Activated CD4-positive, alpha-beta T cell treated with anti-CD3 and anti-CD28 coated beads for 1 hour (primary cell): ENCODE measurements around the gene MYPOP.
"Not testable (repeated sequence)": the region's sequence is repeated elsewhere in the genome, so short reads cannot be mapped to it uniquely, and the experiment has no call there.

Experiments used
- DNase-seq: peaks from one replicate; pipeline ENCODE4 v3.0.0-alpha.2; 2020

Gene MYPOP

DNA sequence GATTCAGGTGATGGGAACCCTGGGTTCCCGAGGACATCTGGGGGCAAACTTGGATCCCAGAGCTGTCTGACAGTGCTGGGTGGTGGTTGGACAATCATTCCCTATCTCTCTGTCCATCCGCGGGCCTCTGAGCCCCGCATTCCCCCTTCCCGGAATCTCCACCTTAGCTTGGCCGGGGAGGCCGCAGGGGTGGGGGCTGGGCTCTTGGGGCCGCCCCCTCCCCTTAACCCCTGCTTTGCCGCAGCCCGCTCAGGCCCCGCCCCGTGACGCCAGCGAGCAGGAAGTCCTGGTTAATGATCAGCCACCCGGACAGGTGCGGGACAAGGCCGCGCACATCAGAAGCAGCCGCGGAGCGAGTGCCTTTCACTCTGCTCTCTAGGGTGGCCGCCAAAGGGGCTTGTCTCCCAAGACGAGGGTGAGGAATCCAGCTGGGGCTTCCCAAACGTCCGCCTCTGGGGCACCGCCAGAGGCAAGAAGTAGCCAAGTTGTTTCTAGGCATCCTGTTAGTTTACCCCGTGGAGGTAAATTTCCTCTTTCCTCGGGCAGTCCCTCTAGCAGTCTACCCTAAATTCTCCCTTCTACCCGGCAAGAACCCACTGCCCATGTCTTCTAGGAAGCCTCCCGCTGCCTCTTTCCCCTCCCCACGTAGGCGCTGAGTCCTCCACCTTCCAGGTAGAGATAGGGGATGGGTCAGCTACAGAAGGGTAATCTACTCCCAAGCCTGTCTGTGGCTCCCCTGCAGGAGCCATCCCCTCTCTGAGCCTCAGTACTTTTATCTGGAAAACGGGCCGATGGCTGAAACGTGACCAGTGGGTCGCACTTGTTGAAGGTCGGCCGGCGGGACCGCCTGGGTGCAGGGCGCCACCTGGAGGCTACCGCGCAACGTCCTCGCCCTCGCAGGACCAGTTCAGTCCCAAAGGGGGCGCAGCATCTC is 19.5 kb downstream of the MYPOP start:
- peak; percentile 65 for DNase-seq

DNA sequence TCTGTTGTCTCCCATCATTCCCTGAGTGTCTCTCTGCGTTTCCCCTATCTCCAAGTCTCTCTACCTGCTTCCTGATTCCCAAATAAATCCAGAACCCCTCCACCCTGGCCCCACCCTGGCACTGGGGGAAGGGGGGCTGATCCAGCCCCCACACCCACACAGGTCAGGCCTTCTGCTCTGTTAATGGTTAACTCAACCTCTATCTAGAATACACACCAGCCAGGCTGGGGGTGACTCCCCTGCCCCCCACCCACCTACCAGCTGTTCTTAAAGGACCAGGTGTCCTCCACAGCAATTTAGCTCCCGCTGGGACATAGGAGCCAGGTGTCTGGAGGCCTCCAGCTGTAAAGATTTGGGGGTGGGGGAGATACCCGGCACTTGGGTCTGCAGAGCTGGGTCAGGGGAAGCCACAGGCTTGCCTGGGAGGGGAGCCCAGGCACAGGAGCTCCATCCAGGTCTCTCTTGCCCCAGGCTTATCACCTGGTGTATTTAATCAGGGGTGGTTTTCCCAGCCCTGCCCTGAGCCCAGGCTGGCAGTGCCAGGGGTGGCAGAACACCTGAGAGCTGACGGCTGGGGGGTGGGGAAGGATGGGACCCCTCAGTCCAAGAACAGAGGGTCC is 20.4 kb downstream of the MYPOP start:
- no peak for DNase-seq

DNA sequence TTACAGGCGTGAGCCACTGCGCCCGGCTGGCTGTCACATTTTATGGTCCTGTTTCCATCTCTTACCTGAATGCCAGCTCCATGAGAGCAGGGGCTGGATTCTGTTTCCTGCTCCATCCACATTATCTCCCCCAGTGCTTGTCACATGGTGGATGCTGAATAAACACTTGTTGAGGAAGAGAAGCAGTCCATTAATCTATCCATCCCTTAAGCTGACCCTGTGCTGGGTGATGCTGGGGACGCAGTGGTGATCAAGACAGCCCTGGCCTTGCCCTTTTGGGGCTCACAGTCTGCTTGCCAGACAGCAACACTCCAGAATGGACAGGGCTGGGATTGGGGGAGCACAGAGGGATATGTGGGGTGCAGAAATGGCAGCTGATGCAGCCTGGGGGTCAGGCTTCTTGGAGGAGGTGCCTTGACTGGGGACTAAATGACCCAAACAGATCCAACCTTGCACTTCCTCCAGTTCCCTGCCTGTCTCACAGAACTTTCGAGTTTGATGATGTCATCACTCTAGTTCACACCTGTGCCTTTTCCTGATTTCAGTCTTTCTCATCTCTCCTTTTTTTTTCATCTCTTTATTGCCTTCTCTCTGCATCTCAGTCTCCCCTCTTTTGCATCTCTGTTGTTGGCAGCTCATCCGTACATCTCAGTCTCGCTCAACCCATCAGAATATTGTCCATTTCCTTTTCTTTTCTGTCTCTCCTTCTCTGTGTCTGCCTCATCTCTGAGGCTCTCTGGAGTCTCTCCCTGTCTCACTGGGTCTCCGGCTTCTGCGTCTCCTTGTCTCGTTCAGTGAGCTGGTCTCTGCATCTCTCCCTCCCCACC is 21.1 kb downstream of the MYPOP start:
- DNase-seq: no peak

DNA sequence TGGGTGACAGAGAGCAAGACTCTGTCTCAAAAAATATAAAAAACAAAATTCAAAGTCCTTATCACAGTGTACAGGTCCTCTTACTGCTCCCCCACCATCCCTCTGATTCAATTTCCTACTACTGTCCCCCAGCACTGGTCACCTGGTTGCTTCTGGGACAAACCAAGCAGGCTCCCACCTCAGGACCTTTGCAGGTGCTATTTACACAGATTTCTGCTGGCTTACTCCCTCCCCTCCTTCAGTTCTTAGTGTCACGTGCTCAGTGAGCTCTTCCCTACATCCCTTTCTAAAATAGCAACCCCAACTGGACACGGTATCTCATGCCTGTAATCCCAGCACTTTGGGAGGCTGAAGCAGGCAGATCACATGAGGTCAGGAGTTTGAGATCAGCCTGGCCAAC is 22.4 kb downstream of the MYPOP start:
- no peak for DNase-seq

DNA sequence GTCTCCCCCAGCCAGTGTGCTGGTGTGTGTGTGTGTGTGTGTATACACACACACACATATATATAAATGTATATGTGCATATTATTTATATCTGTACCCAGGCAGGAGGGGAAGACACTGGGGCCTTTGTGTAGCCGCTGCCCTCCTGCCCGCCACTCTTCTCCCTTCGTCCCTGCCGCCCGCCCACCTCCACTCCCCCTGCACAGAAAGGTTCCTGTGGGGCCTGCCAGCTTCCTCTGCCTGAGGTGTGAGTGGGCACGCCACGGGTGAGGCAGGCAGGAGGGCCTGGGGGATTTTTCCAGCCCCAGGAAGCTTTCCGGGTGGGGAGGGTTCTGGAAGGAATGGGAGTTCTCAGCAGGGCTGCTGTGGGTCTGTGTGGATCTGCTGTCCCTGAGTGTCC is 23.4 kb downstream of the MYPOP start:
- DNase-seq: no peak

DNA sequence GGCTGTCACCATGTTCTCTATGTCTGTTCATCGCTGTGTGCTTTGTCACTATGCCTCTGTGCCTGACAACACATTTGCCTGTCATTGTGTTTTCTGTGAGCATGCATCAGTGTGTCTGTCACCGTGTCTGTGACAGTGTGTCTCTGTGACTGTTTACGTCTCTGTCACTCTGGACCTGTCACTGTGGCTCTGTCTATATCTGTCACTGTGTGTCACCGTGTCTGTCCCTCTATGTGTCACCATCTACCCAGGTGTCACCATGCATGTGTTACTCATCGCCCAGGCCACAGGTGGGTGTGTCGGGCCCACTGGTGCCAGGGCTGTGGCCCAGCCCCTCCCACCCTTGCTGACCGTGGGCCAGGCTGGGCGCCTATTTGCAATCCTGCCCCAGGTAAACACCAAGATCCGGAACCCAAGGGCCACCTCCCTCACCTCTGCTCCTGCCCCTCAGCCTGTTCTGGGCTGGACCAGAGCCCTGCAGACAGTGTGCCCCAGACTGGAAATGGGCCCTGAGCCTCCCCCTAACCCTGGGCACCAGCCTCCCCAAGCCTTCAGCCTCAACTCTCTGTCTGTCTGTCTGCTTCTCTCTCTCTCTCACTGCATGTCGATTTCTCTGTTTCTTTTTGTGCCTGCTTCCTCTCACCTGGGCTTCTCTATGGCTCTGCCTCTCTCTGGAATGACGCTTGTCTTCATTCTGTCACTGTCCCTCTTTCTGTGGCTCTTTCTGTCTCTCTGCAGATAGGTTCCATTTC is 24.2 kb downstream of the MYPOP start:
- no peak for DNase-seq

DNA sequence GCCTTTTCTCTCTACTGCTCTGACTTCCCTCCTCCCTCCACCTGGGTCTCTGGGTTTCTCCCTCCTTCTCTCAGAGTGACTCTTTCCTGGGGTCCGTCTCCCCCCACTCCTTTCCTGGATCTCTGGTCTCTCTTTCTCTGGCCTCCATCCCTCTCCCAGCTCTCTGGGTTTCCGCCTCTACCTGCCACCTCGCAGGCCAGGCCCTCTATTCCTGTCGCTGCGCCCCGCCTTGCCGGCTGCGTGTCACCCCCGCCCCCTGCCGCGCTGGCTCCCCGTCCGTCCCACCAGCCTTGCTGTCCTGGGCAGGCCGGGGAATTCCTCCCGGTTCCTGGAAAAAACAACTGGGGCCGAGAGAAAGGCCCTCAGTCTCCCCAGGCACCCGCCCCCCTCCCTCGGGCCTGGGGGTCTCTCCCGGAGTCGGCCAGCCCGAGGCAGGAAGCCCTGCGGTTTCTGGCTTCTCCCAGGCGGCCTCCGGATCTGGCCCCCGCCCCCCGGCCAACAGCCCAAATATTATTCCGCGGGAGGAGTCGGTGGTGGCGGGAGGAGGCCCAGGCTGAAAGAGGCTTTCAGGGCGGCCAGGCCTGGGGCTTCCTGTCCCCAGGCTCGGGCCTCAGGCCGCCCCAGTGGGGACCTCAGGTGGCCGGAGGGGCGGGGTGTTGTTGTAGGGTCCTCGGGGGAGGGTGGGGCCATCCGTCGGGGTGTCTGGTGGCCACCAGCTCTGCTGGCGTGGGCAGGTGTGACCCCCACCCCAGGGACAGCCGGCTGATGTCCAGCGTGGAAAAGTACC is 25.8 kb downstream of the MYPOP start:
- no peak for DNase-seq

DNA sequence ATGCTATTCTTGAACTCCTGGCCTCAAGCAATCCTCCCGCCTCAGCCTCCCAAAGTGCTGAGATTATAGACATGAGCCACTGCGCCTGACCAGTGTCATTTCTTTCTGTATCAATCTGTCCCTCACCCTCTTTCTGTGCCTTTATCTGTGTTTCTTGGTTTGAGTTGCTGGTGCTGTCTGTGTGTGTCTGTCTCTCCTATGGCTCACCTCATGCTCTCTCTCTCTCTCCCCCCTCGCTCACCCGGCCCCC is 26.3 kb downstream of the MYPOP start:
- DNase-seq: no peak

DNA sequence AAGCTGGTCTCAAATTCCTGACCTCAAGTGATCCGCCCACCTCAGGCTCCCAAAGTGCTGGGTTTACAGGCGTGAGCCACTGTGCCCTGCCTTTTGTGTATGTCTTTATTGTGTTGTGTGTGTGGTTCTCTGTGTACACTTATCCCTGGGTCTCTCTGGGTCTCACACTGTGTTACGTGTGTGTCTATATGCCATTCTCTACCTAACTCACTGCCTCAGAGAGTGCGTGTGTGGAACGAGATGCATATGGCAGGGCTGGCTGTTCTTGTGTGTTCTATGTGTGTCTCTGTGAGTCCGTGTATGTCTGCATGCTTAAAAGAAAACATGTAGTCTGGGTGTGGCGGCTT is 27.8 kb downstream of the MYPOP start:
- DNase-seq: no peak

DNA sequence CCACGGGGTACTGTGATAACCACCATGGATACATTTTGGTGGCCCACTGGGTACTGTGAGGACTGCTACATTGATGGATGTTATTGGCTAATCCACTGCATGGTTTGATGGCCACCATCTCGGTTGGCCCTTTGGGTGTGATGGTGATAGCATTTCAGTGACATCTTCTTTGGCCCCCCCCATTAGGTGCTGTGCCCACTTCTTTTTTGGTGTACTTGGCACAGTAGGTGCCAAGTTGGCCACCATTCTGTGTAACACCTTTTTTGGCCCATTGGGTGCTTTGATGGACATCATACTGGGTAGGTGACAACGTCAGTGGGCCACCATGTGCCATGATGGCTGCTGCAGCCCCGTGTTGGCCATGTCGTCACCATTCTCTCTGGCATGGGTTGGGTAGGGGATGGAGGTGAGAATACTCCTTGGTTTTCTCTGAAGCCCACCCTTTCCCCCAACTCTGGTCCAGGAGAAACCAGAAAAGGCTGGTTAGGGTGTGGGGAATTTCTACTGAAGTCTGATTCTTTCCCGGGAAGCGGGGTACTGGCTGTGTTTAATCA is 29.1 kb downstream of the MYPOP start:
- DNase-seq: no peak

DNA sequence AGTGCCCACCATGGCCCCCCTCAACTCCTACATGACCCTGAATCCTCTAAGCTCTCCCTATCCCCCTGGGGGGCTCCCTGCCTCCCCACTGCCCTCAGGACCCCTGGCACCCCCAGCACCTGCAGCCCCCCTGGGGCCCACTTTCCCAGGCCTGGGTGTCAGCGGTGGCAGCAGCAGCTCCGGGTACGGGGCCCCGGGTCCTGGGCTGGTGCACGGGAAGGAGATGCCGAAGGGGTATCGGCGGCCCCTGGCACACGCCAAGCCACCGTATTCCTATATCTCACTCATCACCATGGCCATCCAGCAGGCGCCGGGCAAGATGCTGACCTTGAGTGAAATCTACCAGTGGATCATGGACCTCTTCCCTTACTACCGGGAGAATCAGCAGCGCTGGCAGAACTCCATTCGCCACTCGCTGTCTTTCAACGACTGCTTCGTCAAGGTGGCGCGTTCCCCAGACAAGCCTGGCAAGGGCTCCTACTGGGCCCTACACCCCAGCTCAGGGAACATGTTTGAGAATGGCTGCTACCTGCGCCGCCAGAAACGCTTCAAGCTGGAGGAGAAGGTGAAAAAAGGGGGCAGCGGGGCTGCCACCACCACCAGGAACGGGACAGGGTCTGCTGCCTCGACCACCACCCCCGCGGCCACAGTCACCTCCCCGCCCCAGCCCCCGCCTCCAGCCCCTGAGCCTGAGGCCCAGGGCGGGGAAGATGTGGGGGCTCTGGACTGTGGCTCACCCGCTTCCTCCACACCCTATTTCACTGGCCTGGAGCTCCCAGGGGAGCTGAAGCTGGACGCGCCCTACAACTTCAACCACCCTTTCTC is 30.1 kb downstream of the MYPOP start:
- DNase-seq: no peak

DNA sequence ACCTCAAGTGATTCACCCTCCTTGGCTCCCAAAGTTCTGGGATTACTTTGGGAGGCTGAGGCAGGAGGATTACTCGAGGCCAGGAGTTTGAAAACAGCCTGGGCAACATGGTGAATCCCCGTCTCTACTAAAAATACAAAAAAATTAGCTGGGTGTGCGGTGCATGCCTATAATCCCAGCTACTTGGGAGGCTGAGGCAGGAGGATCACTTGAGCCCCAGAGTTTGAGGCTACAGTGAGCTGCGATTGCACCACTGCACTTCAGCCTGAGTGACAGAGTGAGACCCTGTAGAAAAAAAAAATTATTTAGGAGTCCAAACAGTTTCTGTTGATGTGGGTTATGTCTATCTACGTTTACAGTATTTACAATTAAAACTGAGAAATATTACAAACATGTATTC is 31.6 kb downstream of the MYPOP start:
- no peak for DNase-seq

DNA sequence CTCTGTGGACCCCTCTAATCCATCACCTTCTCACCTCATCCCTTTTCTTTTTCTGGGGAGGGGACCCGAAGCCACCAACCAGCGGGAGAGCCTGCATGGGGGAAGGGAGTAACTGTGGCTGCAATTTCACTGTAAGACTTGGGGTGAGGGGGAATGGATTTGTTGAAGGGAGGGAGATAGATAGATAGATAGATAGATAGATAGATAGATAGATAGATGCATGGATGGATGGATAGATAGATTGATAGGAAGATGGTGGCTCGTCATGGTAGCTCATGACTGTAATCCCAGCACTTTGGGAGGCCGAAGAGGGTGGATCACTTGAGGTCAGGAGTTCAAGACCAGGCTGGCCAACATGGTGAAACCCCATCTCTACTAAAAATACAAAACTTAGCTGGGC is 35.2 kb downstream of the MYPOP start:
- DNase-seq: not testable (repeated sequence)

DNA sequence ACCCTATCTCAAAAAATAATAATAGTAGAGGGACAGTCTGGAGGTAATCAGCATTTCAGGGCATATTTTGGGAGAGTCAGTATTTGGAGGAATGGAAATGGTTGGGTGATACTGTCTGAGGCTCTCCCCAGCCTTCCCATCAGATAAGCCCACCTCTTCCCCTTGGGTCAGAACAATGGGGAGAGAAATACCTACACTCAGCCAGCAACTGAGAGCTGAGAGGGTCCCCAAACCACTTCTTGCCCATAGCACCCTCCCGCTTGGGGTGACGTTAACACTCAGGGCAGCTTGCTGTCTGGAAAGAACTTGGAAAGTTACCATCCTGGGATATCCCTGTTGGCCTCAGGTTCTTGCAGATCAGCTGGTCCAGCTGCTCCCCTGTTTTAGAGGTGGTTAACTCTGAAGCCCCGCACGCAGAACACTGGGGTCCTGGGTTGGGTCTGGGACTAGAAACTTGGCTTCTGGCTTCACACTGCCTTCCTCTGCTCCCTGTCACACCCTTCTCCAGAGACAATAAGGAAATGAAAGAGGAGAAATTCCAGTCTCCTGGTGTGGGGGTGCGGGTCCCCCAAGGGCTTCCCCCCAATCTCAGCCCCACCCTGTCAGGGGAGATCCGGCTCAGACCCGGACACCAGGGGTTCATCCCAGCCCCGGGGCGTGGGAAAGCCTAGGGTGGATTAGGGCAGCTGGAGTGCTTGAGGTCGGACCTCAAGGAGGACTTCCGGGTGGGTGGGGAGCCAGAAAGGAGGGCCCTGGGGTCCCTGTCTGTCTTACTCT is 35.8 kb downstream of the MYPOP start:
- DNase-seq: no peak

DNA sequence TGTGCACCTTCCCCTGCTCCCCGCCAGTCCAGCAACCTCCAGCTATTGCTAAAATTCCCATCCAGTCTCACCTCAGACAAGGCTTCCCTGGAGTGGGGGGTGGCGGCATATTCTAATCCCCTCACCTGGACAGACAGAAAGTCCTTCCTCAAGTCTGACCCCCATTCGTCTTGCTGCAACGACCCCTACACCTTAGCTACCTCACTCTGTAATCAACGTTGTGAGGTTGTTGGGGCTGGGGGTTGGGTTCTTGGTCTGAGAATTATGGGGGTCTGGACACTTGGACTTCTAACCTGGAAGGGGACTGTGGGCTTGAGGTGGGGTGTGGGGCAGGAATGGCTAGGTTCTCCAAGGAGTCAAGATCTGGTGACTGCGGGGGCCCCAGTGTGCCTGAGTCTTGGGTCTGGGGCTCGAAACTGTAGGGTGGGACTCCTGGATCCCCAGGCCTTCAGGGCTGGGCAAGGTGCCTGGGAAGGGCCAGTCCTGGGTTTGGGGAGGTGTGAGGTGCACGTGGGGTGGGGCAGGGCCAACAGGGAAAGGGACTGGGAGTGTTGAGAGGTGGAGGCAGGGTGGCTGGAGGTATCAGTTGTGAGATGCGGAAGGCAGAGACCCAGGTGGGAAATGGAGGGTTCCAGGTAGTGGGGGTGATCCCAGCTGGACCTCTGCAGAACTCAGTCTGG is 37.0 kb downstream of the MYPOP start:
- DNase-seq: no peak

DNA sequence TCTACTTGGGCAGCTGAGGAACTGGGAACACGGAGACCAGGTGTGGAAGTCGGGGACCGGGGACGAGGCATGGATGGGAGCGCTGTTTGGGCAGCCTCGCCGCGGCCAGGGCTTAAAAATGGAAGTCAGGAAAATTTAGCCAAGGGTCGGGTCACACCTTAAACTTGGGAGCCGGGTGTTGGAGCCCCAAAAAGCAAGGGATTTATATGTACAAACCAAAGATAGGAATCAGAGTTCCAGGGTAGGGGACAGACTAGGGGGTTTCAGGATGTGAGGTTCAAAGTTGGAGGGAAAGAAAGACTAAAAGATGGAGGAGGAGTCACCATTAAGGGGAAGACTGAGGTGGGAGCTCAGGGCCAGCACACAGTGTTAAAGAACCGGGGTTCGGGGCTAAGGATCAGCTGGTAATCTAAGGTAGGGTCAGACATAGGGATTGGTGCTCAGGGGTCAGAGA is 37.8 kb downstream of the MYPOP start:
- DNase-seq: no peak

DNA sequence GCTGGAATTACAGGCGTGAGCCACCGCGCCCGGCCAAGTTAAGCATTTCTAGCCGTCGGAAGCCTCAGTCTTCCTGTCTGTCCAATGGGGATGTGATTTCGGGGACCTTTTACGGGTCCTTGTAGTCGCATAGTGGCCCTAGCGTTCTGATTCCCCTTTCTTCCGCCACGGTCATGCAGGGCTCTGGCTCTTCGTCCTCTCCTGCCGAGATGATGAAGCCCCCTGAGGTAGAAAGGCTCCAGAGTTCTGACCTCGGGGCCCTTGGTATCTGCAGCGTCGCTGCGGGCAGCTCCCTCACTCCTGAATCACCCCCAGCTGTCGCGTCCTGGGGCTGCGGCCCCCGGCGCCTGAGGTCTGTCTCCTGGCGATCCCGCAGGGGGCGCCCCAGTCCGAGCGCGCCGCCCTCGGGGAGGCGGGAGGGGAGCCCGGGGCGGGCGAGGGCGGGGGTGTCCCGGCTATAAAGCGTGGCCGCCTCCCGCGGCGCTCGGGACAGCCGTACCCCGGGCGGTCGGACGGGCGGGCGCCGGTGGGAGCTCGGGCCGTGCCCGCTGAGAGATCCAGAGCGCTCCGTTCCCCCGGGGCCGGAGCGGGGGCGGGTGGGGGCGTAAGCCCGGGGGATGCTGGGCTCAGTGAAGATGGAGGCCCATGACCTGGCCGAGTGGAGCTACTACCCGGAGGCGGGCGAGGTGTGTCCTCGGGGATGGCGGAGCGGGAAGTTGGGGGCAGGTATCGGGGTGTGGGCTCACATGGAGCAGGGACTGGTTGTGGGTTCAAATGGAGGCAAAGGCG is 38.4 kb downstream of the MYPOP start, which contains the start of gene FOXA3:
FOXA3 (plus strand) TSS at position 487 of the 789 bp plus-strand sequence; CDS start at position 618, 131 bp downstream.
- DNase-seq: no peak

DNA sequence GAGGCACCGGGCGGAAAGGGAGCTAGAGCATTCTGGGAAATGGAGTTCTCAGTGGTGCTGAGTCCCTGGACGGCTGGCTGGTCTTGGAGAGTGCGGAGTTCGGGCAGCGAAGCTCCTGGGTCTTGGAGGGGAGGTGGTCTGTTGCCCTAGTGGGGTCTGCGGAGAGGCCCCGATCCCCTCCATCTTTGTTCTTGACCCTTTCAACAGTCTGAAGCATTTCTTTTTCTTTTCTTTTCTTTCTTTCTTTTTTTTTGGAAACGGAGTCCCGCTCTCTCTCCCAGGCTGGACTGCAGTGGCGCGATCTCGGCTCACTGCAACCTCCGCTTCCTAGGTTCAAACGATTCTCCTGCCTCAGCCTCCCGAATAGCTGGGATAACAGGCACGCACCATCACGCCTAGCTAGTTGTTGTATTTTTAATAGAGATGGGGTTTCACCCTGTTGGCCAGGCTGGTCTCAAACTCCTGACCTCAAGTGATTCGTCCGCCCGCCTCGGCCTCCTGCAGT is 39.0 kb downstream of the MYPOP start:
- DNase-seq: no peak
